ENCODE data around the gene UCK2.

Gene UCK2

DNA sequence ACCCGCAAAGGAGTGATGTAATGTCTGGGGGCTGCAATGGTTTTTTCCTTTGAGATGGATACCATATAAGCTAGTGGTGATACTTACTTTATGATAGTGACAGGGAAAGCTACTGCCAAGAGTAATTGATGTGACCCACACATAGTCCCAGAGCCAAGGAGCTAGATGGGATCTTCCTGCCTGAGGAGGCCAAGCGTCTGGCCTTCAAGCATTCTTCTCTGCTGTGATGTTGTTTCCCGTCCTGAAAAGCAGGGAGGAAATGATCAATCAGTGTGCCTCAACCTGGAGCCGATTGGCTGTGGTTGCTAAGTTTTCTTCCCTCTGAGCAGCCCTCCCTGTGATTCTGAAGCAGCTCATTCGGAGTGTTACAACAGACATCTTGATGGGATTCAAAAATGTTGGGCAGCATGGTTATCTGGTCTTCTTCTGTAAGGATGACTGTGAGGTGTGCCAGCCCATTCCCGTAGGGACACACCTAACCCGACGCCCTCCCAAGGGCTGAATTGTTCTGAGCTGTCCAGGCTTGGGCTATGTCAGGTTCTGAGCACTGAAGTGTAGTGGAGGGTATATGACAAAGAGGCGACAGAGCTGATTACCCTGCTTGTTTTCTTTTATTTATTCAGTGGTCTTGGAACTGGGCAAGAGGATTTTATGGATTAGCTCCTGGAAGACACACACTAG, 56.7 kb downstream of the UCK2 start:
- Histone ChIP-seq H3K4me2 (ENCODE audit: low read length) (no peak overlapping the region), H2AK5ac (ENCODE audit: low read length) (no peak overlapping the region), H3K27me3 (ENCODE audit: insufficient read depth, low read length, poor library complexity) (no peaks in the 10 kb centered on the region), H3K4me1 (ENCODE audit: control insufficient read depth, low read depth, low read length) (peaks cover 6% of the 10 kb centered on the region), H4K8ac (ENCODE audit: low read depth, low read length) (no peak overlapping the region), H3K79me1 (ENCODE audit: low read length) (peaks cover 22% of the 10 kb centered on the region), H3K56ac (ENCODE audit: low read length) (peak overlapping the region; percentile 40), H2BK120ac (ENCODE audit: low read depth, low read length) (no peak overlapping the region), H3K9ac (ENCODE audit: low read length) (no peak overlapping the region), H3K36me3 (ENCODE audit: control insufficient read depth, insufficient read depth, low read length) (no peaks in the 10 kb centered on the region), H3K4ac (ENCODE audit: low read depth, low read length) (no peak overlapping the region), H4K5ac (ENCODE audit: low read length) (no peak overlapping the region), H3K23ac (ENCODE audit: low read length) (no peak overlapping the region), H3K4me3 (ENCODE audit: low read length) (no peak overlapping the region), H2BK5ac (ENCODE audit: low read length) (no peak overlapping the region), H2BK15ac (replicated peaks; ENCODE audit: low read depth) (no peak overlapping the region), H3K79me2 (ENCODE audit: control insufficient read depth, insufficient read depth, low read length) (peaks cover 82% of the 10 kb centered on the region), H3K18ac (ENCODE audit: low read length) (no peak overlapping the region), H3K27ac (ENCODE audit: low read depth, low read length) (no peak overlapping the region)
- peak; percentile 65 for DNase-seq
- no CpG with 5 or more reads among the region's 9 CpGs for WGBS (ENCODE audit: extremely low coverage, insufficient coverage, low lambda C conversion rate)

DNA sequence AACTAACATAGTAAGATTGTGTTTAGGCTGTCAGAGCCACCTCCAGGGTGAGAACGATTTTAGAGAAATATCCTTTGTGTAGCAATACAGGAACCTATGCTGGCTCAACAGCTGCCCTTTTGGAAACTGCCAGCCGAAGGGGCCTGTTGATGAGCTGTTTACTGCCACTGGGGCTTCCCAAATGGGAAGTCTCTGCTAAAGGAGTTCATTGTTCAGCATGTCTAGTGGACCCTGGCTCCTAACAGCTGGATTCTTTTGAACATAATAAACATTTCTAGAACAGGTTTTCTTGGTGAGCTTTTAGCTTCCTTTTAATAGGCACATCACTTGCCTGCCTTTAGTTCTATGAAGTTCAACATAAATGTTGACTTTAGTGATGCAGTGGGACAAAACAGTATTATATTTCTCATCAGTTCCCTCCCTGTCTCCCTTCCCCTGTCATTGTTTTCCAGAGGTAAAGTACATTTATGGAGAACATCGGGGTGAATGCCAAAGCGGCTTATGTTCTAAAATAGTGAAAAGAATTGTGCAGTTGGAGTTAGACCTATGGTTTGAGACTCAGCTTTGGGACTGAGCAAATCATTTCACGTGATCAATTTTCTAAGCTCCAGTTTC, 57.4 kb downstream of the UCK2 start:
- no peak overlapping the region for H3K56ac ChIP-seq (ENCODE audit: low read length)
- no peaks in the 10 kb centered on the region for H3K27me3 ChIP-seq (ENCODE audit: insufficient read depth, low read length, poor library complexity)
- H2BK5ac ChIP-seq (ENCODE audit: low read length), result no peak overlapping the region
- H3K23ac ChIP-seq (ENCODE audit: low read length), result no peak overlapping the region
- H3K9ac ChIP-seq (ENCODE audit: low read length), result no peak overlapping the region
- H3K4me1 ChIP-seq (ENCODE audit: control insufficient read depth, low read depth, low read length), result peaks cover 6% of the 10 kb centered on the region
- H3K79me2 ChIP-seq (ENCODE audit: control insufficient read depth, insufficient read depth, low read length), result peaks cover 80% of the 10 kb centered on the region
- no peak overlapping the region for H2BK15ac ChIP-seq (replicated peaks; ENCODE audit: low read depth)
- no peaks in the 10 kb centered on the region for H3K36me3 ChIP-seq (ENCODE audit: control insufficient read depth, insufficient read depth, low read length)
- peaks cover 24% of the 10 kb centered on the region for H3K79me1 ChIP-seq (ENCODE audit: low read length)
- no peak overlapping the region for H3K4me3 ChIP-seq (ENCODE audit: low read length)
- no peak overlapping the region for H3K27ac ChIP-seq (ENCODE audit: low read depth, low read length)
- H3K18ac ChIP-seq (ENCODE audit: low read length), result no peak overlapping the region
- no peak overlapping the region for H2AK5ac ChIP-seq (ENCODE audit: low read length)
- no peak for DNase-seq
- H4K5ac ChIP-seq (ENCODE audit: low read length), result no peak overlapping the region
- H3K4me2 ChIP-seq (ENCODE audit: low read length), result no peak overlapping the region
- H3K4ac ChIP-seq (ENCODE audit: low read depth, low read length), result no peak overlapping the region
- H2BK120ac ChIP-seq (ENCODE audit: low read depth, low read length), result no peak overlapping the region
- no CpG with 5 or more reads among the region's 5 CpGs for WGBS (ENCODE audit: extremely low coverage, insufficient coverage, low lambda C conversion rate)
- H4K8ac ChIP-seq (ENCODE audit: low read depth, low read length), result no peak overlapping the region

DNA sequence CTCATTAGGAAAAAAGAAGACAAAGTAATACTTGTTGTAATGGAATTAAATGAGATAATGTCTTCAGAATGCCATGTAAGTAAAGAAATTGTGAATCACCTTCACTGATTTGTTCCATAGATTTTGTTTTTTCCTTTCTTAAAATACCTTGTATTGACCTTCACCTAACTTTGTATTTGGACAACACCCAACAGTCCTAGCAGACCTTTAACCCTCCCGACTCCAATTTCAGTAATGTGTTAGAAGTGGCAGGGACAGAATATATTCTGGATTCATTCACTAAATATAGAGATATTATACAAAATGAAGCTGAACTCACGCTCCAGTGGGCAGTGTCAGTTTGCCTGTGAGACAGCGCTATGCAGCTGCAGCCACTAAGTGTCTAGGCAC, 57.9 kb downstream of the UCK2 start:
- no CpG with 5 or more reads among the region's 3 CpGs for WGBS (ENCODE audit: extremely low coverage, insufficient coverage, low lambda C conversion rate)
- peaks cover 6% of the 10 kb centered on the region for H3K4me1 ChIP-seq (ENCODE audit: control insufficient read depth, low read depth, low read length)
- peaks cover 28% of the 10 kb centered on the region for H3K79me1 ChIP-seq (ENCODE audit: low read length)
- no peak overlapping the region for H3K9ac ChIP-seq (ENCODE audit: low read length)
- no peak overlapping the region for H3K4ac ChIP-seq (ENCODE audit: low read depth, low read length)
- no peaks in the 10 kb centered on the region for H3K27me3 ChIP-seq (ENCODE audit: insufficient read depth, low read length, poor library complexity)
- H3K36me3 ChIP-seq (ENCODE audit: control insufficient read depth, insufficient read depth, low read length), result no peaks in the 10 kb centered on the region
- no peak overlapping the region for H3K4me3 ChIP-seq (ENCODE audit: low read length)
- no peak overlapping the region for H3K27ac ChIP-seq (ENCODE audit: low read depth, low read length)
- no peak overlapping the region for H4K8ac ChIP-seq (ENCODE audit: low read depth, low read length)
- no peak overlapping the region for H2BK120ac ChIP-seq (ENCODE audit: low read depth, low read length)
- DNase-seq, result no peak
- H2BK5ac ChIP-seq (ENCODE audit: low read length), result no peak overlapping the region
- H3K23ac ChIP-seq (ENCODE audit: low read length), result no peak overlapping the region
- H3K18ac ChIP-seq (ENCODE audit: low read length), result no peak overlapping the region
- H3K79me2 ChIP-seq (ENCODE audit: control insufficient read depth, insufficient read depth, low read length), result peaks cover 79% of the 10 kb centered on the region
- H4K5ac ChIP-seq (ENCODE audit: low read length), result no peak overlapping the region
- no peak overlapping the region for H3K56ac ChIP-seq (ENCODE audit: low read length)
- no peak overlapping the region for H2AK5ac ChIP-seq (ENCODE audit: low read length)
- no peak overlapping the region for H3K4me2 ChIP-seq (ENCODE audit: low read length)
- H2BK15ac ChIP-seq (replicated peaks; ENCODE audit: low read depth), result no peak overlapping the region

DNA sequence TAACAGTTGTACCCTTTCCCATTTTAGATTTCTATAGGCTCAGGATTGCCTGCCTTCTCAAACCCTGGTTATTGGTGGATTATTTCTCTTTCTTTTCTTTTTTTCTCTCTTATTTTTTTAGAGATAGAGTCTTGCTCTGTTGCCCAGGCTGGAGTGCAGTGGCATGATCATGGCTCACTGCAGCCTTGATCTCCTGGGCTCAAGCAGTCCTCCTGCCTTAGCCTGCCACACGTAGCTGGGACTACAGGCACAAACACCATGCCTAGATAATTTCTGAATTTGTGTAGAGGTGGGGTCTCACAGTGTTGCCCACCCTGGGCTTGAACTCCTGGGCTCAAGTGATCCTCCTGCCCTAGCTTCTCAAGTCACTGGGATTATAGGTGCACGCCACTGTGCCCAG, 58.8 kb downstream of the UCK2 start:
- H3K4me2 ChIP-seq (ENCODE audit: low read length), result no peak overlapping the region
- no peak for DNase-seq
- H3K18ac ChIP-seq (ENCODE audit: low read length), result no peak overlapping the region
- H4K8ac ChIP-seq (ENCODE audit: low read depth, low read length), result no peak overlapping the region
- H3K79me1 ChIP-seq (ENCODE audit: low read length), result peaks cover 30% of the 10 kb centered on the region
- no peak overlapping the region for H3K9ac ChIP-seq (ENCODE audit: low read length)
- no peak overlapping the region for H3K23ac ChIP-seq (ENCODE audit: low read length)
- no CpG with 5 or more reads among the region's 2 CpGs for WGBS (ENCODE audit: extremely low coverage, insufficient coverage, low lambda C conversion rate)
- H3K4me1 ChIP-seq (ENCODE audit: control insufficient read depth, low read depth, low read length), result peaks cover 6% of the 10 kb centered on the region
- H2BK15ac ChIP-seq (replicated peaks; ENCODE audit: low read depth), result no peak overlapping the region
- no peak overlapping the region for H2BK5ac ChIP-seq (ENCODE audit: low read length)
- no peak overlapping the region for H4K5ac ChIP-seq (ENCODE audit: low read length)
- no peak overlapping the region for H2AK5ac ChIP-seq (ENCODE audit: low read length)
- H3K36me3 ChIP-seq (ENCODE audit: control insufficient read depth, insufficient read depth, low read length), result peaks cover under 1% of the 10 kb centered on the region
- no peak overlapping the region for H3K56ac ChIP-seq (ENCODE audit: low read length)
- H3K79me2 ChIP-seq (ENCODE audit: control insufficient read depth, insufficient read depth, low read length), result peaks cover 78% of the 10 kb centered on the region
- no peak overlapping the region for H2BK120ac ChIP-seq (ENCODE audit: low read depth, low read length)
- H3K27ac ChIP-seq (ENCODE audit: low read depth, low read length), result no peak overlapping the region
- no peaks in the 10 kb centered on the region for H3K27me3 ChIP-seq (ENCODE audit: insufficient read depth, low read length, poor library complexity)
- H3K4ac ChIP-seq (ENCODE audit: low read depth, low read length), result no peak overlapping the region
- no peak overlapping the region for H3K4me3 ChIP-seq (ENCODE audit: low read length)

DNA sequence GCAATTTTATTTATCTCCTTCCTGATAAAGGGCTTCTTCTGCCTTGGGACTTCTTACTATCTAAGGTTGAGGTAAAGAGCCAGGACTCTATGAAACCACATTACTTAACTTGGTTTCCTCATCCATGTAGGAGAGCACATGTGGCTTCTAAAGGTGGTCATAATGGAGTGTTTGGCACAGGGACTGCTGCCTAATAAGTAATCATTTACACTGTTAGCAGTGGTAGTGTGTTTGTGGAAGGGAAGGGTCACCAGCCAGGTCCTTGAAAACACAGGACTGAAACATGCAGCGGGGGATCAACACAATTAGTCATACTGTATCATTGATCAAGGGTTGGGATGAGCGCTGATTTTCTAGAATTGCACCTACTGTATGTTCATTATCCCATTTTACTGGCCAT, 59.6 kb downstream of the UCK2 start:
- no peak for DNase-seq
- Histone ChIP-seq H3K4me3 (ENCODE audit: low read length) (no peak overlapping the region), H3K27ac (ENCODE audit: low read depth, low read length) (no peak overlapping the region), H2AK5ac (ENCODE audit: low read length) (no peak overlapping the region), H2BK5ac (ENCODE audit: low read length) (no peak overlapping the region), H3K4me2 (ENCODE audit: low read length) (no peak overlapping the region), H2BK15ac (replicated peaks; ENCODE audit: low read depth) (no peak overlapping the region), H3K79me1 (ENCODE audit: low read length) (peaks cover 35% of the 10 kb centered on the region), H3K4me1 (ENCODE audit: control insufficient read depth, low read depth, low read length) (peaks cover 6% of the 10 kb centered on the region), H3K9ac (ENCODE audit: low read length) (no peak overlapping the region), H3K18ac (ENCODE audit: low read length) (no peak overlapping the region), H3K36me3 (ENCODE audit: control insufficient read depth, insufficient read depth, low read length) (peaks cover 7% of the 10 kb centered on the region), H3K23ac (ENCODE audit: low read length) (no peak overlapping the region), H3K79me2 (ENCODE audit: control insufficient read depth, insufficient read depth, low read length) (peaks cover 78% of the 10 kb centered on the region), H3K27me3 (ENCODE audit: insufficient read depth, low read length, poor library complexity) (no peaks in the 10 kb centered on the region), H3K4ac (ENCODE audit: low read depth, low read length) (no peak overlapping the region), H2BK120ac (ENCODE audit: low read depth, low read length) (no peak overlapping the region), H4K8ac (ENCODE audit: low read depth, low read length) (no peak overlapping the region), H4K5ac (ENCODE audit: low read length) (no peak overlapping the region), H3K56ac (ENCODE audit: low read length) (no peak overlapping the region)
- no CpG with 5 or more reads among the region's 2 CpGs for WGBS (ENCODE audit: extremely low coverage, insufficient coverage, low lambda C conversion rate)
